Measurements from ENCODE around the gene ID1.
"Not testable (repeated sequence)": the region's sequence is repeated elsewhere in the genome, so short reads cannot be mapped to it uniquely, and the experiment has no call there.

ID1 gene

DNA sequence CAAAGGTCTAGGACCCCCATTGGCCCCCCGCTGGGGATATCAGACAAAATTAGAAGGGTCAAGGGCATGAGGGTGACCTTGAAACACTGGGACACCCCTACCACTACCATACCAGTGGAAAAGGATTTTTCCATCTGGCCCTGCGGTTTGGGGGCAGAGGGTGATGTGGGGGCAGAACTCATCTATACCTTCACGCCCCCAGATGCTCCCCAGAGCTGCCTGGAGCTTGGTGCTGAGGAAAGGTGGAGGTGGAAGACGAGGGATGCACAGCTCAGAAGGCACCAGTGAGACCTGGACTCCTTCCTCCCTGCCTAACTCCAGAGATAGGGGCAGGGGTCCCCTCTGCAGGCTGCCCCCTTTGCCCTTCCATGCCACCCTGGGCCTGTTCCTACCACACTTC, 33.7 kb downstream of the ID1 start:
- no peak for DNase-seq

DNA sequence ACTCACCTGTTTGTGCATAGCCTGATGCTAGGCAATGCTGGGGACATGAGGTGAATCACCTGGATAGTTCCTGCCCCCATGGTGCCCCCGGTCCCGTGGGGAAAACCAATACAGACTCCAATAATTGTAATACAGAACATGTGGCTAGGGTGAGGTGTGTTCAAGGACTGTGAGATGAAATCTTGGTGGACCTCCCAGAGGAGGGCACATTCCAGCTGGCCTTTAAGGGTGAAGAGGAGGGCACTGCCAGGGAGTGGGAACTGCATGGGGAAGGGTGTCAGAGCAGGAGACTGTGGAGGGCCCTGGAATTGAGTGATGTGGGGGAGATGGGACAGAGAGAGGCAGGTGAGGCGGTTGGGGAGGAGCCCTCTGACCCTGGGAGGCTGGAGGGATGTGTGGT, 35.2 kb downstream of the ID1 start:
- no peak for DNase-seq

DNA sequence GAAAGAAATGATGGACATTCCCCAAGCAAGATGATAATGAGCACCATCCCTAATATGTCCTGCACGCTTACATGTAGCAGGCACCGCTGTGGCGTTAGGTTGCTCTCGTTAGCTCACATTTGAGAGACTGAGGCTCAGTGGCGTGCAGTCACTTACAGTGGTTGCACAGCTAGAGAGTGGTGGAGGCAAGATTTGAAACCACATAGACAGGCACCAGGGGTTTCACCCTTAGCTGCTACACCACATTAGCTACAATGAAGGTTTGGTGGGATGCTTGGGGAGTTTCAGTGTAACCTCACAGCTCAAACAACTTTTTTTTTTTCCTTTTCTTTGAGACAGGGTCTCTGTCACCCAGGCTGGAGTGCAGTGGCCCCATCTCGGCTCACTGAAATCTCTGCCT, 36.3 kb downstream of the ID1 start:
- DNase-seq, result no peak

DNA sequence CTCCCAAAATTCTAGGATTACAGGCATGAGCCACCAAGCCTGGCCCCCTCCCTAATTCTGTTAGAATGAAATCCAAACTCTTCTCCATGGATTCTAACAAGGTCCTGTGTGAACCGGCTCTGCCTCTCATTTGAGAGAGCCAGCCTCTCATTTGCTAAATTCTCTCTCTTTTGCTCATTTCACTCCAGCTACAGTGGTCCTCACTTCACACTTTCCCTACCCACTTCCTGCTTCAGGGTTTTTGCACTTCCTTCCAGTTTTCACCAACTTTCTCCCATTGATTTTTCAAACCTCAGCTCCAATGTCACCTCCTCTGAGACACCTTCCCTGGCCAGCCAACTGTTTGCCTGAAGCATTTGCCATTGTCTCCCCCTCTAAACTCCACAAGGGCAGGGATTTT, 37.7 kb downstream of the ID1 start:
- DNase-seq, result no peak

DNA sequence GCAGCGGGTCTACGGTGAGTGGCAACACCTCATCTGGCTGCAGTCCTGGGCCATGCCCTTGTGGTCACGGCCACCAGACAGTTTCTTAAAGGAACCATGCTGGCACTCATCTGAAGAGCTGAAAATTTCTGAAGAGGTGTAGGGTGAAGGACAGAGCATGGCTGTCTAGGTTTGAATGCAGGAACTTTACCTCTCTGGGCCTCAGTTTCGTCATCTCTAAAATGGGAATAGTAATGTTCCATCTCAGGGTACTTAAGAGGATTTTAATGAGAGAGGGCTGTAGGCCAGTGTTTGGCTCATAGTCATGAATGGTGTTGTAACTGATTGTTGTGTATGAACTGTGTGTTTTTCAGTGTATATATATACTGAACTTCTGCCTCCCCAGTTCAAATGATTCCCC, 38.4 kb downstream of the ID1 start:
- no peak for DNase-seq

DNA sequence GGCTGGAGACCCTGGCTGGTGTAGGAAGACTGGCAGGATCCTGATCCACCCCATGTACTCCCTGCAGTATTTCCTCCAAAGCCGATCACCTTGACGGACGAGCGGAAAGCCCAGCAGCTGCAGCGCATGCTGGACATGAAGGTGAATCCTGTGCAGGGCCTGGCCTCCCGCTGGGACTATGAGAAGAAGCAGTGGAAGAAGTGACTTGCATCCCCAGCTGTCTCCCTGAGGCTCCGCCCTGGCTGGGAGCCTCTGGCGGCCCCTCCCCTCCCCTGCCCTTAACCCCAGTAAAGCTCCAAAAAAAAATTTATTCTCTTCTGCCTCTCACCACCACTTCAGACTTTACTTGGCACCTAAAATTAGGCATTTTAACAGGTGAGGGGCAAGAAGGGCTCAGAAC, 39.6 kb downstream of the ID1 start:
- DNase-seq, result no peak

DNA sequence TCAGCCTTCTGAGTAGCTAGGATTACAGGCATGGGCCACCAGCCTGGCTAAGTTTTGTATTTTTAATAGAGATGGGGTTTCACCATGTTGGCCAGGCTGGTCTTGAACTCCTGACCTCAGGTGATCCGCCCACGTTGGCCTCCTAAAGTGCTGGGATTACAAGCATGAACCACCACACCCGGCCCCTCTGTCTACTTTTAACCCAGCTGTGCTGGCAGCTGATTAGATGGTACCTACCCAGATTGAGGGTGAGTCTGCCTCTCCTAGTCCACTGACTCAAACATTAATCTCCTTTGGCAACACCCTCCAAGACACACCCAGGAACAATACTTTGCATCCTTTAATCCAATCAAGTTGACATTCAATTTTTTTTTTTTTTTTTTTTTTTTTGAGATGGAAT, 43.0 kb downstream of the ID1 start:
- DNase-seq, result not testable (repeated sequence)

DNA sequence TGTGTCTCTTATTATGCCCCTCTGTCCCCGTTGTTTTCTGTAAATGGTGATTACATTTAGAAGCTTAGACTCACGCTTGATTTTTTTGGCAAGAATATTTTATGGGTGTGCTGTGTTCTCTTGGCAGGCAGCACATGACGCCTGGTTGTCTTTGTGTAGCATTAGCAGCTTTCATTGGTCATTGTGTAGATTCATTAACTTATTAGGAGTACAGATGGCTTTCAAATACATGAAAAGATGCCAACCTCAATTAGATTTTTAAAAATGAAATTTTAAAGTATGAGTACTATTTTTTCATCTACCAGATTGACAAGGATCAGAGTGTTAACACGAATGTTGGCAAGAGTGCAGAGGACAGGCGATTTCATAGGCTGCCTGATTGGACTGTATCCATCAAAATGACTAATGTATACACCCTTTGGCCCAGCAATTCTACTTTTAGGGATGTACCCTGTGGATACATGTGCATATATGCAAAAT, 47.9 kb downstream of the ID1 start:
- no peak for DNase-seq

DNA sequence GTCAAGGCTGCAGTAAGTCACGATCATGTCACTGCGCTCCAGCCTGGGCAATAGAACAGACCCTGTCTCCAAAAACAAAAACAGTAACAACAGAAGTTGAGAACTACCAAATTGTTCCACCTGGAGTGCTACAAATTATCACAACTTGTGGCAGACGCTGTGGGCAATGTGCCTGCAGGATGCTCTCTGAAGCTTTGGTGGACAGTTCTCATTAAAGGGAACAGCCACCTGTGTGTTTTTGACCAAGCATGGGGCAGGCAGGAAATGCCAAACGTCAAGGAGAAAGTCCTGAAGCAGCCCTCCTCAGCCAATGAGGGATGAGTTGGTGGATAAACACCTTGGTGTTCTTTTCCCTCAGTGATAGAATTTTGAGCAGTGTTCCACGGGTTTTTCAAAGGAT, 48.5 kb downstream of the ID1 start:
- no peak for DNase-seq

DNA sequence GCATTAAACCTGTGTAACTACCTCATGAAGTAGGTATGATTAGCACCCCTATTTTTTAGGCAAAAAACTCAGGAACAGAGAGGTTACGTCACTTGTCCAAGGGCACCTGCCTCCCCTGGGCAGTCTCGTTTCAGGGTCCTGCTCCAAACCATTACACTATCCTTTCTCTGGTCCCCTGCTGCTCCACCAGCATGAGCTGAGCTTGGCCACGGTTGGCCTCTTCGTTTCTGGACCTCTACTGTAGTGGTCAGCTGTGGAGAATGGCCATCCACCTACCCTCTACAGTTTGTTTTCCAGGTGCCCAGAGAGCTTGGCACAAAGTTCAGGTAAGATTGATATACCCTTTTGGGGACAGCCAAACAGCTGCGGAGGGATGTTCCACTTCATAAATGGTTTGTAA, 49.4 kb downstream of the ID1 start:
- no peak for DNase-seq
